GM12801 (cell line): ENCODE measurements around the gene KDM2B.

Experiments used
- CTCF ChIP-seq: IDR thresholded peaks from one replicate; pipeline ENCODE4 v1.5.1; 2011; ENCODE audit warnings: control low read depth; ENCODE audit not compliant: insufficient read length; ENCODE audit errors: extremely low read depth

Gene KDM2B

DNA sequence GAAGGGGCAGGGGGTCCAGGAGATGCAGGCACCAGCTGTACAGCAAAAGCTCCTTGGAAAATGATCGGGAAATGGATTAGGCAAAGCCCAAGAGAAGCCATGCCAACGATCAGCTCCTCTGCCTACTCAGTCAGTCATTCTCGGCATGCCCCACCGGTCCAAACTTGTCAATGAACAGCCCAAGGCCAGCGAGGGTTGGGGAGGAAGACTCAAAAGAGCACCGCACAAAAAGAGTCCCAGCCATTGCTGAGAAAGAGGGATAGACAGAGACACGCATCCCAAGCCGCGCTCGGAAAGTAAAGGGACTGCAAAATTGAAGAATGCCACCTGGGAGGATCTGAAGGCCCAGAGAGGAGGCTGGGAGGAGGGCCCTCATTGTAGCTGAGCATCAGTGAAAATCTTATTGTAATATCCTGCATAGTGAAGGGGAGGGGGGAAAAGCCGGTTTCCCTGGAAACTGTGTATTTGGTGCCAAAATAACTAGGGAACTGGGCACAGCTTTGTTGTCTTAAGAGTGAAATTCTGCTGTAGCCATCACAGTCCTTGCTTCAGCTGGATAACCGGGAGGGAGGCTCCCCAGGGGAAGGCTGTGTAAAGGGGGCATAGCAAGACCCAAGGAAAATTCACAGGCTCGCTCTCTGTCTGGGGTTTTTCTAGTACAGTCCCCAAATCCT lies 4.7 kb downstream of the KDM2B start:
- TF ChIP-seq CTCF, result no peak

DNA sequence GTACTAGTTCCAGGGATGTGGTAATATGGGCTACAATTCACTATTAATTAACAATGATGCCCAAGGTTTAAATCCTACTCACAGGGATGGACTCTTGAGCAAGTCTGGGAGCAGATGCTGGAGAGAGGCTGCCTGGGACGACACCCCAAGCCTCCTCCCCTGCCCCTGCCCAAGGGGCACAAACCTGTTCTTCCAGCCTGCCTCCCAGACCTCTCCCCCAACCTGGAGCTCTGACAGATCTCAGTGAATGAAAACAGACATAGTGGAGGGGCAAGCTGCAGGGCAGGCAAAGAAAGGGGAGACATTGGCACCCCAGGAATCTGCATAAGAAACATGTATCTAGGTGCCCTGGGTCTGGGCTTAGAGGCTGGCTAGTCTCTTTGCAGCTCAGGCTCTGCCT lies 5.8 kb downstream of the KDM2B start:
- no peak for TF ChIP-seq CTCF

DNA sequence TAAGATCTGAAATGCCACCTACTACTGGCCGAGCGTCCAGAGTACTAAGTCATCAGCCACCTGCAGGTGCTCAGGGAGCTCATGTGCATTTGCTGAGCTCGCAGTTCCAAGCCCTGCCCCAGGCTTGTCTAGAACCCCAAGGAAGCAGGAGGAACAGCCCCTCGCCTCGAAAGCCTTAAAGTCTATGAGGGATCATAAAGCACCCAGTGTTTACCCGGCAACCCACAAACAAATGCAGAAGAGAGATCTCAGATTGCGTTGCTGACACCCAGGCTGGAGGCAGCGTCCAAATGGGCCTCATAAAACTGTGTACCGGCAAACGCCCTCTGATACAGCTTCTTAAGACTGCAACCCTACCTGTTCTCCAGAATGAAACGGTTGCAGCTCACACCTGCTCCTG lies 6.8 kb downstream of the KDM2B start:
- TF ChIP-seq CTCF, result no peak

DNA sequence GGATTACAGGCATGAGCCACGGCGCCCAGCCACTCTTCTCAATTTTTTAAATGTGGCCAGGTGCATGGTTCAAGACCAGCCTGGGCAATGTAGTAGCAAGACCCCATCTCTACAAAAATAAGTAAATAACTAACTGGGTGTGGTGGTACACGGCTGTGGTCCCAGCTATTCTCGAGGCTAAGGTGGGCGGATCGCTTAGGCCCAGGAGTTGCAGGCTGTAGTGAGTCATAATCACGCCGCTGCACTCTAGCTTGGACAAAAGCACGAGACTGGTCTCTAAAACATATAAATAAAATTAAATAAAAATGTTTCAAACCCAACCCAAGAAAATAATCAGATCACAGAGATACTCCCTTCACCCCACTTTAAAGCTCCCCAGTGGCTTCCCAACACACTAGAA lies 8.9 kb downstream of the KDM2B start:
- no peak for TF ChIP-seq CTCF

- TF ChIP-seq CTCF, result no peak
Measured at GRCh38 chr12:121570467-121571283, 10.1 kb downstream of the KDM2B start.

DNA sequence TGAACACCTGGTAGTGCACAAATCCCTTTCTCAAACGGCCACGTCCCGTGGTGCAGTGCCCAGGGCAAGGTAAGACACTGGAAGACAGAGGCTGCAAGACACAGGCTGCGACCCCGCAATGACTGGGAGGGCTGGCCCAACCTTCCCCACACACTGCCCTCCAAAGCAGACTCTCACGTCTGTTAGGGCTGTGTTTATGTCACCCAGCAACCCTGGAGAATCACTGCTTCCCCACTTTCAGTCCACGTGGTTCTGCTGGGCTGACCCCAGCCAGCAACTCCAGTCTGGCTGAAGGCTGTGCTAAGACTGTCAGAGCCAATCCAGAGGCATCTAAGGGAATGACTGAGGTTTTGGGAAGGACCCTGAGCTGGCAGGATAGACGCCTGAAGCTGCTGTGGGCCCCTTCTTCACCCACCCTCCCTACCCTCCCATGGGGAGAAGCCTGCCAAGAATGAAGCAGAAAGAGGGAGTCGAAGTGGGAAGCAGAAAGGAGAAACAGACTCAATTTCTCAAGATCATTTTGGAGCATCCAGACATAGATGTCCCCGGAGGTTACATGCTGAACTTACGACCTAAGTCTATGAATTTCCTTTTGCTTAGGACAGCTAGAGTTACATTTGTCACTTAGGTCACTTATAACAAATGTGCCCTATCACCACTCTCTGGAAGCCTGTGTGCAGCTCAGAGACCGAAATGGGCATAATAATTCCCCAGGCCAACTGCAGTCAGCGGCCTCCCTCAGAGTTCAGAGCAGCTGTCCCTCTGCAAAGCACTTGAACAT lies 11.7 kb downstream of the KDM2B start:
- TF ChIP-seq CTCF, result no peak

DNA sequence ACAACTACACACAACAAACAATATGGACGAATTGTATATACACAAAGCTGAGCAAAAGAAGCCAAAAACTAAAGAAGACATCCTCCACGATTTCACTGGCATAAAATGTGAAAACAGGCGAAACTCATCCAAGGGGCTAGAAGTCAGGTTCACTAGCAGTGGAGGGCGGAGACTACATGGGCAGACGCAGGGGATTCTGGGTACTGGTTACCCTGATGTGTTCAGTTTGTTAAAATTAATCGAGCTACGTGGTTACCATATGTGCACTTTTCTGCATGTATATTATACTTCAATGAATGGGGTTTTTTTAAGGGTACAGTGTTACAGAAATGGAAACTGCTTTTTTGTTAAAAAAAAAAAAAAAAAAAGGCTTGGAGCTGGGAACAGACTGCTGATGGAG lies 12.3 kb downstream of the KDM2B start:
- no peak for TF ChIP-seq CTCF
